Vagina (tissue), 2 donors: ENCODE results near the gene PLEKHA8.

Experiments used
- CTCF ChIP-seq, 3 experiments: fragments of 450-650 bp in 2 of 3; fragments of 200-600 bp in 1 of 3; sonication (generic) in 1 of 3; IDR thresholded peaks; one replicate each; pipeline ENCODE4 v1.5.1; 2017 to 2019; ENCODE audit warnings: antibody characterized with exemption in 3 of 3, mild to moderate bottlenecking in 2 of 3, moderate library complexity in 2 of 3
- POLR2A ChIP-seq, 2 donors: fragments of 450-650 bp; IDR thresholded peaks; one replicate each; pipeline ENCODE4 v1.6.1; 2017; ENCODE audit warnings: antibody characterized with exemption in 2 of 2, mild to moderate bottlenecking in 2 of 2, moderate library complexity in 2 of 2
- POLR2AphosphoS5 ChIP-seq, 2 donors: sonication (generic); formaldehyde crosslinking; IDR thresholded peaks; one replicate each; pipeline ENCODE4 v1.9.0; 2017; ENCODE audit warnings: antibody characterized with exemption in 2 of 2, mild to moderate bottlenecking in 2 of 2, low read depth in 1 of 2; ENCODE audit not compliant: insufficient read depth in 1 of 2

- TF ChIP-seq CTCF (IDR thresholded peaks at IDR 0.05) (no peak), POLR2AphosphoS5 (IDR thresholded peaks at IDR 0.05; ENCODE audit: insufficient read depth in 1 of 2, low read depth in 1 of 2) (no peak), POLR2A (IDR thresholded peaks at IDR 0.05) (no peak)
Observed at GRCh38 chr7:30086529-30086928, 58.3 kb downstream of the PLEKHA8 start.
